ENCODE measurements around the gene GRK5.

- TF ChIP-seq, protein P1, sequence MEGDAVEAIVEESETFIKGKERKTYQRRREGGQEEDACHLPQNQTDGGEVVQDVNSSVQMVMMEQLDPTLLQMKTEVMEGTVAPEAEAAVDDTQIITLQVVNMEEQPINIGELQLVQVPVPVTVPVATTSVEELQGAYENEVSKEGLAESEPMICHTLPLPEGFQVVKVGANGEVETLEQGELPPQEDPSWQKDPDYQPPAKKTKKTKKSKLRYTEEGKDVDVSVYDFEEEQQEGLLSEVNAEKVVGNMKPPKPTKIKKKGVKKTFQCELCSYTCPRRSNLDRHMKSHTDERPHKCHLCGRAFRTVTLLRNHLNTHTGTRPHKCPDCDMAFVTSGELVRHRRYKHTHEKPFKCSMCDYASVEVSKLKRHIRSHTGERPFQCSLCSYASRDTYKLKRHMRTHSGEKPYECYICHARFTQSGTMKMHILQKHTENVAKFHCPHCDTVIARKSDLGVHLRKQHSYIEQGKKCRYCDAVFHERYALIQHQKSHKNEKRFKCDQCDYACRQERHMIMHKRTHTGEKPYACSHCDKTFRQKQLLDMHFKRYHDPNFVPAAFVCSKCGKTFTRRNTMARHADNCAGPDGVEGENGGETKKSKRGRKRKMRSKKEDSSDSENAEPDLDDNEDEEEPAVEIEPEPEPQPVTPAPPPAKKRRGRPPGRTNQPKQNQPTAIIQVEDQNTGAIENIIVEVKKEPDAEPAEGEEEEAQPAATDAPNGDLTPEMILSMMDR (IDR thresholded peaks at IDR 0.05), result no peak
- TF ChIP-seq POLR2A (IDR thresholded peaks at IDR 0.05), result no peak
These were observed 198.8 kb downstream of the GRK5 start for GRCh38 chr10:119406137-119406536.

Measured in right lobe of liver (tissue), 4 donors.